Measurements from ENCODE around the gene GPR34.

DNA sequence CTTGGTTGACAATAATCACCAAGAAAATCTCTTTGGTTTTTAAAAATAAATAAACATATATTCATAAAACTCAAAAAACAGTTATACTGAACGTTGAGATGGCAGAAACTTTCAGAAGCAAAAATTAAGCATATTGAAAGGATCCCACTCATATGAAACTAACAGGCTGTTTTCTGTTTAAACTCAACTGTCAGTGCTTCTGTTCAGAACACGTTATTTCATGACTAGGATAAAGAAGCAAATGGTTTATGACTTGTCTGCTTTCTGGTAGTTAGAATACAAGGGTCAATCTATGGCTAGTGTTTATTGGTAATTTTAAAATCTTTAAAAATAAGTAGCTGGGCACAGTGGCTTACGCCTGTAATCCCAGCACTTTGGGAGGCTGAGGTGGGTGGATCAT lies 39.4 kb downstream of the GPR34 start:
- TF ChIP-seq, protein P1, sequence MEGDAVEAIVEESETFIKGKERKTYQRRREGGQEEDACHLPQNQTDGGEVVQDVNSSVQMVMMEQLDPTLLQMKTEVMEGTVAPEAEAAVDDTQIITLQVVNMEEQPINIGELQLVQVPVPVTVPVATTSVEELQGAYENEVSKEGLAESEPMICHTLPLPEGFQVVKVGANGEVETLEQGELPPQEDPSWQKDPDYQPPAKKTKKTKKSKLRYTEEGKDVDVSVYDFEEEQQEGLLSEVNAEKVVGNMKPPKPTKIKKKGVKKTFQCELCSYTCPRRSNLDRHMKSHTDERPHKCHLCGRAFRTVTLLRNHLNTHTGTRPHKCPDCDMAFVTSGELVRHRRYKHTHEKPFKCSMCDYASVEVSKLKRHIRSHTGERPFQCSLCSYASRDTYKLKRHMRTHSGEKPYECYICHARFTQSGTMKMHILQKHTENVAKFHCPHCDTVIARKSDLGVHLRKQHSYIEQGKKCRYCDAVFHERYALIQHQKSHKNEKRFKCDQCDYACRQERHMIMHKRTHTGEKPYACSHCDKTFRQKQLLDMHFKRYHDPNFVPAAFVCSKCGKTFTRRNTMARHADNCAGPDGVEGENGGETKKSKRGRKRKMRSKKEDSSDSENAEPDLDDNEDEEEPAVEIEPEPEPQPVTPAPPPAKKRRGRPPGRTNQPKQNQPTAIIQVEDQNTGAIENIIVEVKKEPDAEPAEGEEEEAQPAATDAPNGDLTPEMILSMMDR (IDR thresholded peaks at IDR 0.05; ENCODE audit: insufficient read depth, low read length, poor library complexity, severe bottlenecking) = no peak
- no peak for TF ChIP-seq EZH2phosphoT487 (conservative IDR thresholded peaks at IDR 0.05; ENCODE audit: low read length)

Measured in SU-DHL-6 (cell line).